IPS-NIHi11 (cell line): ENCODE data around the gene CRACR2A.

ENCODE experiments used
- DNase-seq: peaks from one replicate; pipeline ENCODE4 v3.0.0; 2012; ENCODE audit warnings: mixed read lengths, low spot score

Gene CRACR2A

DNA sequence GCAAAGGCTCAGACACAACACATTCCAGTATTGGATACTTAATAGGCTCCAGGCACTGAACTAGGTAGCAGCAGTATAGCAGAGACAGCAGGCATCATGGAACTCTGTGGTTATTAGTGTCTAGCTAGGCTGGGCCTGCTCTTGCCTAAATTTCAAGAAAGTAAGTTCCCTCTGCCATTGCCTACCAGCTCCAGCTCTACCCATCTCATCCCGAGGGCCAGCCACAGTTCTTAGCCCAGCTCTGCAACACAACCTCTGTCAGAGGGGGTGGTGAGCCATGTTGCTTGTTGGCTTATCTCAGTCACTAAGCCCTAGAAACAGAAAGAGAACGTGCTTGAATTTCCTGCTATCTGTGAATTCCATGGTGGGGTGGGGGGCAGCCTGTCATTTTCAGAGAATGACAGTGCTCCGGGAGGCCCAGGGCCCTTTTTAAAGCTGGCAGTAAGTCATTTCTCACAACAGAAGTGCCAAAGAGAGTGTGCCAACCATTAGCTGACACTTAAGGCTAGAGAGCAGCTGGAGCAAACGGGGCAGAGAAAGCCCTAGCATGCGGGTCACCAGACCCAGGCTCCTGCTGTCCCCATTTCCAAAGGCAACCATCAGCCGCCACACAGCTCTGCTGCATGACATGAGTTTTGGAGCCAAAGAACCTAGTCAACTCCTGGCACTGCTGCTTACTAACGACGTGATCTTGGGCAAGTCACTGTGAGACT is 156.1 kb downstream of the CRACR2A start:
- no peak for DNase-seq

DNA sequence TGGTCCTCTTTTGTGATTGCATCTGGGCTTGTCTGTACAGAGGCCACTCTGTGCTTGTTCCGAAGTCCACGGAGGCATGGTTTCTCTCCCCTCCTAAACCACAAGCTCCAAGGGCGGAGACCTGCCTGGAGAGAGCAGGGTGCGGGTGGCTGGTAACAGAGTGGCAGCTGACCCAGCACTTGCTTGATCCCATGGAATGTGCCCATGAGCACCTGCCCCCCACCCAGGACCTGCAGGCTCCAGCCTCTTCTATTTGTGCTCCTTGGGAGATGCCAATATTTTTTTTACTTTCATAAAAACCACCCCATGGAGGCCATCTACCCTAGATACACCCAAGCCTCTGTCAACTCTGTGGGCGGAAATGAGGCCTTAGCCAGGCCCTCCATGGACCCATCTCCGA is 157.2 kb downstream of the CRACR2A start:
- no peak for DNase-seq

DNA sequence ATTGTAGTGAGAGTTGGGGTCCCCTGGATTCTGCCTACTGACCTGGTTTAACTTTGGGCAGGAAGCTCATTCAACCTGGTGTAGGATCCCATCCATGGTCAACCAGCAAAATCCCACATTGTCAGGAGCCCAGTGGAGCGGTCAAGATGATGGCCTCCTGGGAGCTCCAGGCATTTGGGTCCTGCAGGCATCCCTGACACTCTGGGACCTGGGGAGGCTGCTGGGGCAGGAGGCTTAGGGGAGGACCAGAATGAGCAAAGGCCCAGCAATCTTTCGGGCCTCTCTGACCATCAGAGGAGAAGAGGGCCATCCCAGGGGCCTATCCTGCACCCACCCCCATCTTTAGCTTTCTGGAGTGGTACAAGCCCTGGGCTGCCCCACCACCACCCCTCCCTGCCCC is 157.9 kb downstream of the CRACR2A start:
- no peak for DNase-seq

DNA sequence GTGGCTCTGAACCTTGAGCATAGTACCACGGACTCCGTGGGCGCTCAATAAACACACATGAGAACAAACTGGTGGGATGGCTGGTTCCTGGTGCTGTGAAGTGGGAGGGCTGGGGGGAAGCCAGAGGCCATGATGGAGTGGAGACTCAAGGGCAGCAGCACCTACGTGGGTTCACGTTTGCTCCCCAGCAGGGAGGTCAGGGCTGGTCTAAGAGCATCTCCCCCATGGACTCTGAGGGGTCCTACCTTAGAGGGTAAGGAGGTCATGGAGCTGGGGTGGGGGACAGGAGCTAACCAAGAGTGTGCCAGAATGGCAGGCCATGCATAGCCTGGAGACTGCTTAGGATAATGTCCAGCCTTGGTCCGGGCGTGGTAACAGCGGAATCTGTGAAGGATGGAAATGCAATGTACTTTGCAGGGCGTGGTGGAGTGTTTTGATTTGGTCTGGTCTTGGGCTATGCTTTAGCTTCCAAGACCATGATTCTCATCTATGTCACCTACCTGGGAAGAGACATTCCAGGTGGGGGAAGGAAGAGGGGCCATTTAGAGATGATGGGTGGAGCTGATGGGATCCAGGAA is 158.9 kb downstream of the CRACR2A start:
- no peak for DNase-seq

DNA sequence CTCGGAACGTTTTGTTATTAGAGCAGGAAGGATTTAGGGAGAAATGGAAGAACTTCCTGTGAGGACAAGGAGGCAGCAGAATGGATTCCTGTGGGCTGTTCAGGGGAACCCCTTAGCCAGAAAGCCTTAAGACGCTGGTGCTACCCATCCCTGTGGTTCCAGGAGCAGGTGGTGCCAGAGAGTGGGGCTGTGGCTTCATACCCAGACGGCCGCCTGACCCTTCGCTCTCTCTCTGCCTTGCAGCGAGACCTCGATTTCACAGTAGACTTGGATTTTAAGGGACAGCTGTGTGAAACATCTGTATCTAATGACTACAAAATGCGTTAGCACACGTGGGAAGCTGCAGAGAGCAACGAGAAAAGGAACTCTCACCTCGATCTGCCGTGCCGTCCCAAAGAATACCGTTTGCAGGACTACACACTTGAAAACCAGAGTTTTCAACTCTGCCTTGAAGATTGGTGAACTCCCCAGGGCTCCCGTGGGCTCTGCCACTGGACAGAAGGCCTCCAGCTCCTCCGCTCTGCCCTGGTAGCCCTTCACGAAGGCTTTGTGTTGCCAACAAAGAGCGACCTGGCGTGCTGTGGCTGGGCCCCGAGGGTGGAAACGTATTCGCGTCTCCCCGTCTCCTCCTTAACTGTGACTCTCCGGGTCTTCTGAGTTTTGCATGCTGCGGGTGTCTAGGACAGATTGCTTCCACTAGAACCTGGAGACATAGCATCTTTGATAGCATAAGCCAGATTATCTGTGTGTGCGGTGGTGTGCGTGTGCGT is 159.9 kb downstream of the CRACR2A start:
- no peak for DNase-seq

DNA sequence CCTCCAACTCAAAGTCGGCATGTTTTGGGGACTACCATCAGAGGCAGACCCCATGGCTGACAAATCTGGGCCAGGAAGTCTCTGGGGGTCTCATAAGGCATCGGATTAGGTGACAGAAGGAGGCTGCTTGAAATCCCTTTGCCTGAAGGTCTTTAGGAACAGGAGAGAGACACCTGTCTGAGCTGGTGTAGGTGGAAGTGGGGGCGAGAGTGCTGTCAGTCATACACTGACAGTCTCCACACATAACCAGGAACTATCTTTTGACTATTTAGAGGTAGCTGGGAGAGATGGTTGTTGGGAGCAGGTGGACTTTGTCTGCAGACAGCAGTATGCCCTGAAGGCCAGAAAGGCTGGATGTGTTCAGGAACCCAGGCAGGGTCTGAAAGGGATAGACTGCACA is 163.2 kb downstream of the CRACR2A start:
- DNase-seq: no peak

DNA sequence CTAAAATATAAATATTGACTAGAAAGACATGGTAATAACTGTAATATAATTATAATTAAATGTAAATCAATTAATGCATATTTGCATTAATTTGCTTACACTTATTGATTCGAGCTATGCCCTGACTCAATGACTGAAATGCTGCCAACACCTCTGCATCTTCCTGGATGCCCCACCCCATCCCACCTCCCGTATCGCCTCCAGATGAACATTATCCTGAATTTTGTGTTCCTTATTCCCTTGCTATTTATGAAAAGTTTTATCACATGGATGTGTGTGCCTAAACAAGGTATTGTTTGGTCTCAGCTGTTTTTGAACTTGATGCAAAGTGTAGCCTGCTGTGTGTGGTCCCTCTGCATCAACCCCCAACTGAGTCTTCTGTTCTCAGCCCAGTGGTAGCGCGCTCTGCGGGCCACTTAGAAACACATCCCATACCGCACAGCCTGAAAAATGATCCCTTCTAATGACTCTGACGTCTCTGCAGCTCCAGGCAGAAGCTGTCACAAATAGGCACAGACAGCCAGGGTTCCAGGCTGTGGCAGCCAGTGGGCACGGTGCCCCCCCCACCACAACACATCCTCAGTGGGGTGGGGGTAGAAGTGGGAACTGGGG is 165.4 kb downstream of the CRACR2A start:
- DNase-seq: no peak

DNA sequence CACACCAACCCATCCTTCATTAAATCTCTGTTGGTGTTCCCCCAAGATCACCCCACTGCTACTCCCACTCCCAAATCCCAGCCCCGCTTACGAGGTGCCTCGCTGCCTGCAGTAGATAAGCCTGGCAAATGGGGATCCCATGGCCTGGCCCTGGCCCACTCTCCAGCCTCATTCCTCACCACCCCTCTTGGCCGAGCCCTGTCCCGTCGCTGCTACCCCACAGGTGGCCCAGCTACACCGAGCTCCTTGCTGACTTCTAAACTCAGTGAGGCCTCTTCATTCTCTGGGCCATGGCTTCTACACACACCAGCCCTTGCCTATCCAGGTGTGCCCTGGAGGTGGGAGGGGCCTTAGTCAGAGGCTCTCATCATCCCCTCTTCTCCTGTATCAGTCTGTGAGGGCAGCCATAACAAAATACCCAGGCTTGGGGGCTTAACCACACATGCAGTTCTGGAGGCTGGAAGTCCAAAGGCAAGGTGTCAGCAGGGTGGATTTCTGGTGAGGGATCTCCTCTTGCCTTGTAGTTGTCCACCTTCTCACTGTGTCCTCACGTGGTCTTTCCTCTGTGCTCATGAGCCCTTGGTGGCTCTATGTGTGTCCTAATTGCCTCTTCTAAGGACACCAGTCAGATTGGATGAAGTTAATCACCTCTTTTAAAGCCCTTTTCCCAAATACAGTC is 169.1 kb downstream of the CRACR2A start:
- DNase-seq: no peak

DNA sequence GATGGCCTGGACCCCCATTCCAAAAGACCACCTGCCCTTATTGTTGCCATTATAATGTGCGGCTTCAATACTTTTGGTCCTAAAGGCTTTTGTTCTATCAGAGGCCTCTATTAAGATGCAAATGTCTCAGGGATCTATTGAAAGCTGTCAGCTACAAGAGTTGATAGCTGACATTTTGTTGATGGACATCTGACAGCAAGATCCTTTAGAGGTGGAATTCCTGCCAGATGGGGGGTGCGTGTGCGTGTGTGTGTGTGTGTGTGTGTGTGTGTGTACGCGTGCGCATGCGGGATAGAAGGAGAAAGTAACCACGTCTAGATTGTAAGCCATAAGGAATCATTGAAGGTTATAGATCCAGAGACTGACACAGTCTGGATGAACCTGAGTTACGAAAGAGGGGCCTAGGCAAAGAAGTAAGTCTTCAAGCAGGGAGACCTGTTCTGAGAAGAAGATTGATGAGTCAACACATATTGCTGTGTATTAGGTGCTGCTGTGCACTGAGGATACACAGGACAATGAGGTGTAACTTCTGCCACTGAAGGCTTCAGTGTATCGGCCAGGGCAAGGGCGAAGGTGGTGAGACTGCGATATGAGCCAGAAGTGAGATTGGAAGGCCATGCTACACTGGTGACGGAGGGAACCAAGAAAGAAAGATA is 172.7 kb downstream of the CRACR2A start:
- no peak for DNase-seq

DNA sequence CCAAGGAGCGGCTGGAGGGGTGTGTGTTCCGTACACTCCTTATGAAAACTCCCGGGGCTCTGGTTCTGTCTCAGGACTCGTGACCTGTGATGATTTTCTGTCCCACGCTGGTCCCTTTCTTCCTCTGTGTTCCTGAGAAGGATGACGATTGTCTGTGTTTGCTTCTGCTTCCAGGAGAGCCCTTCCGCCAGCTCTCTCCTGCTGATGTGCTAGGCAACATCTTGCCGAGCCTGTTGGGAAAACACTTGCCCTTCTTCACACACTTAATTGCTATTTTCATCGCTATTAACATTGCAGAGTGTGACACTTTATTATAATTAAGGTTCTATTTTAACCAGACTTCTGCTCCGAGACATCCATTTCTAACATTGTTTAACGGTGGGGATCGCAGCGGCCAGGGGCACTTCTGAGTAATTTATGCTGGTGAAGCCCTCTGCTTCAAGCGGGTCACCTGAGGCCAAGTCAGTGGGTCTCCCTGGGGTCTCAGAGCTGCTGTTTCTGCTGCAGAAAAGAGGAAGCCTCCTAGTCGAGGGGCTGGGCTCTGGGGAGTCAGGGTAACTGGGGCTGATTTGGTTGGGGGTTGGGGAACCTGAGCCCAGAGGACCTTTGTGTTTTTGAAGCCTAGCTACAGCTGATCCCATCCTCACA is 173.3 kb downstream of the CRACR2A start:
- no peak for DNase-seq

DNA sequence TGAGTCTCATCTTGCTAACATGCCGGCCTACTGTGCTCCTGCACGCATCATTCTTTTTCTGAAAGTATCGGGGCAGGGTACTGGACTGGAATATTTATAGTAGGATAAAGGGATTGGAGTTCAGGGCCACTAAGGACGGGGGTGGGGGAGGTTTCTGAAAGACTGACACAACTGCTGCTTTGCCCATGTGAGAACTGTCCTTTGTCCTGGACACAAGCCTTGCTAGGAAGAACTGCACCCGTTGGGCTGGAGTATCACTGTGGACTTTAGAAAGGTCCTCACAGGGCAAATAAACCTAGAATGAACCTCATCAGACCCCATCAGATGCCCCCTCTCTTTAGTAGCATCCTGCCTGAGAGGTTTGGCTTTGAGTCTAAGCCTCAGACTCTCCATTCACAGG is 174.4 kb downstream of the CRACR2A start:
- no peak for DNase-seq

DNA sequence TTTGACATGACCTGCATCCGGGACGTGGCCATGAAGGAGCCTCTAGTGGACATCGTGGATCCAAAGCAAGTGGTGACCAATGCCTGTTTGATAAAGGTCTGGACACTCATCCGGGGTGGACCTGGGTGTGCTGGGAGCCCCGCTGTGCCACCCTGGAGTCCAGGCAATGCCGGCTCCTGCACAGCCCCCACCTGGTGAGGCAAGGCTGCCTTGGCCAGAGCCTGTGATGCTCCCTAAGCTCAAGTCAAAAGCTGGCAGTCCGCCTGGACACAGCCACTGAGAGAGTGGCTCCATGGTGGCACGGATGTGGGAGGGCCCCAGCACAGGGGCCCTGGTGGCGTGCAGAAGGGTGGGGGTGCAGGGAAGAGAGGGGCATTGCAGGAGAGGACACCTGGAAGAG is 176.0 kb downstream of the CRACR2A start:
- no peak for DNase-seq

DNA sequence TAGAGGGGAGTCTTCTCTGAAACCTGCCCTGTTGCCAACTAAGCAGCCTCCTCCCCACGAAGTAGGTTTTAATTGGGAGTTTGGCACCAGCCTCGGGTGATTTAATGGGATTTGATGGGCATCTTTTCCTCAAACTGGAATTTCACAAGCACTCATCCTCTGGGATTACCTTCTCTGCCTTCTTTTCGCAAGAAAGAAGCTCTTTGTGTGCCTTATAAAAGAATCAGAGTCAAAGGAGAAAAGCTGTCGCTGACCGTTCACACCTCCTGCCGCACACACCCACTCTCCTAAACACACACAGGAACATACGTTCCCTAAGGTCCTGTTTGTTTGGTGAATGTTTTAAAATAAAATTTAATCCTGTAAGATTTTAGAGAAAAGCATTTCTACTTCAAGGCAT is 177.9 kb downstream of the CRACR2A start:
- no peak for DNase-seq

DNA sequence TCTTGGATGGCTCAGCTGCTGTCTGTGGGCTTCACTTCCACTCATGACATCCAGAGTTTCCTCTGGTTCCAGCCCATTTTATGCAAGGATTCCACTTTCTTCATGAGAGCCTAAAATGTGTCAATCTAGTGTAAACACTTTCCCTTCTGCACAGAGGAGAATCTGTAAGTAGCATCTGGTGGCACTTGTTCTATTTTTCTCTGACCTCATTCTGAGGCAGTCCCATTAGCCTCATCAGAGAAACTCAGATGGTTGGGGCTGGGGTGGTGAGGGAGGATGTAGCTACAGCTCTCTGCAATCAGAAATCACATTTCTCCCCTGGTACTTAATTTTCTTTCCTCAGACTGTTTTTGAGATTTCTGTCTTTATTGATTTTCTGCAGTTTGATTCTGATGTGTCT is 180.3 kb downstream of the CRACR2A start:
- DNase-seq: no peak

DNA sequence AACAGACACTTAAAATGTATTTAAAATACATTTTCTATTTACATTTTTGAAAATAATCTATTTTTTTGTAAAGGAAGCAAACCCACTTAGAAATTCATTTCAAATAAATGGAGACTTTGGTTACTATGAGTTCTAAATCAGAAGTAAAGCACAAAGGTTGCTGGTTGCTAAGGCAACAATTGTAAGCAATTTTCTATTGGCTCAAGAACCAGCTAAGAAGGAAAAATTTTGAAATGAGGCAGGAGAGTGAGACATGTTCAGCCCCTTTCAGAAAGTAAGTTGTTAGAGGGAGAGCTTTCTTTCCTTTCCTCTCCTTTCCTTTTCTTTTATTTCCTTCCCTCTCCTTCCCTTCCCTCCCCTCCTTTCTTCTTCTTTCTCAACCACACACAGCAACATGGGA is 181.2 kb downstream of the CRACR2A start:
- DNase-seq: no peak

DNA sequence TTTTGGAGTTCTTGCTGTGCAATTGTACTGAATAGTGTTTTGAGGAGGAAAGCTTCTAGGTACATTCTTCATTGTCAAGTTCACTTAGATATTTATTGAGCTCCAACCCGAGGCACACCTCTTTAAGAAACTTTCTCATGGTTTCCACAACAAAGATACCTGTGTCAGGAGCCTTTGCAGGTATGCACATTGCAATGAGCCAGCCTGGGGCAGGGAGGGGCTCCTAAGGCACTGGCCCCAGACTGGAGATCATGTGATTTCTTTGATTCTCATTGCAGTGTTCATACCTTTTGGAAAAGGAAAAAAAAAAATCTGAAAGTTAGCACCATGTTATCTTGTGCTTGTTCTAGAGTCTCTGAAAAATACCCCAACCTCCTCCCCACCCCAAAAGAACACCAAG is 181.6 kb downstream of the CRACR2A start:
- no peak for DNase-seq

DNA sequence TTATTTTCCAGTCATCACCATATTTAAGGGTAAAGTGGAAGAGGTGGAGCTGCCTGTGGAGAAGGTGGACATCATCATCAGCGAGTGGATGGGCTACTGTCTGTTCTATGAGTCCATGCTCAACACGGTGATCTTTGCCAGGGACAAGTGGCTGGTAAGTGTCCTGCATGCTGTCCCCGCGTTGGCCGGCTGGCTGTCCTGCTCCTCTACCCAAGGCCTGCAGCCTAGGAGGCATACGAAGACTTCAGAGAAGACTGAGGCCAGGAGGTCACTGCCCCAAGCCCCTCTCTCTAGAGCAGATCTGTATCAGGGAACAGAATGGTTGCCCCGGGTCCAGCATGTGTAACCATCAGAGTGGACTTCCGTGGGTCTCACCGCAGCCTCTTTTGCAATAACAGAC is 184.2 kb downstream of the CRACR2A start:
- DNase-seq: no peak

DNA sequence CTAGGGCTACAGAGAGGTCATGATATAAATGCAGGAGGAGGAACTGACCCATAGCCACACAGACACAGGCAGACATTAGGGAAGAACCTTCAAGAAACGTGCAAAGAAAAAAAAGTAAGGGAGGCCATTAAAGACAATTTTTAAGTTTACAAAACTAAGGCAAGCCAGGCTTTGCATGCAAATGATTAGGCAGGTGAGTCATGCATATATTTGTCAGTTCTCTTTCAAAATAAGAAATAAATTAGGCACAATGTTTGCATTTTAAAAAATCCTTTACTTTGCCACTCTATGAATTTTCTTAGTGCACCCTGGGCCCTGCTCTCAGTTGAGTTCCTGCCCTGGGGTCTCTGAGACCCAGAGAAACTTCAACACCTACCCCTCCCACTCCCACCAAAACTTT is 186.9 kb downstream of the CRACR2A start:
- DNase-seq: no peak
